T-helper 2 cell treated with Interferon-gamma antibody and Interleukin-4, amounts not matched to agents 5 μg/mL and 100 μg/mL, for 36 hours (primary cell): ENCODE data around the gene TBCK.

ENCODE experiments used
- DNase-seq: peaks from one replicate; pipeline ENCODE4 v3.0.0; 2021; ENCODE audit warnings: low spot score
- H3K27ac Mint-ChIP-seq: one replicate; pipeline ENCODE4 v1.8.0; 2021; ENCODE audit warnings: mild to moderate bottlenecking, mixed read lengths
- H3K27me3 Mint-ChIP-seq: one replicate; pipeline ENCODE4 v1.8.0; 2021; ENCODE audit warnings: low read depth, mixed read lengths
- H3K36me3 Mint-ChIP-seq: one replicate; pipeline ENCODE4 v1.8.0; 2021; ENCODE audit warnings: low read depth, mixed read lengths
- H3K4me1 Mint-ChIP-seq: one replicate; pipeline ENCODE4 v1.8.0; 2021; ENCODE audit warnings: low read depth, mixed read lengths
- H3K4me3 Mint-ChIP-seq: one replicate; pipeline ENCODE4 v1.8.0; 2022; ENCODE audit warnings: mild to moderate bottlenecking, moderate library complexity, mixed read lengths
- H3K9me3 Mint-ChIP-seq: one replicate; pipeline ENCODE4 v1.8.0; 2021; ENCODE audit warnings: mixed read lengths

The TBCK gene

GRCh38 chr4:106314960-106315359 is 1.0 kb downstream of the TBCK start:
- H3K27me3 Mint-ChIP-seq, result no peaks in the 10 kb centered on the region
- peaks cover 3% of the 10 kb centered on the region for H3K36me3 Mint-ChIP-seq
- peaks cover 25% of the 10 kb centered on the region for H3K4me1 Mint-ChIP-seq
- no peaks in the 10 kb centered on the region for H3K9me3 Mint-ChIP-seq
- no peak overlapping the region for H3K27ac Mint-ChIP-seq
- no peak for DNase-seq
- no peak overlapping the region for H3K4me3 Mint-ChIP-seq

DNA sequence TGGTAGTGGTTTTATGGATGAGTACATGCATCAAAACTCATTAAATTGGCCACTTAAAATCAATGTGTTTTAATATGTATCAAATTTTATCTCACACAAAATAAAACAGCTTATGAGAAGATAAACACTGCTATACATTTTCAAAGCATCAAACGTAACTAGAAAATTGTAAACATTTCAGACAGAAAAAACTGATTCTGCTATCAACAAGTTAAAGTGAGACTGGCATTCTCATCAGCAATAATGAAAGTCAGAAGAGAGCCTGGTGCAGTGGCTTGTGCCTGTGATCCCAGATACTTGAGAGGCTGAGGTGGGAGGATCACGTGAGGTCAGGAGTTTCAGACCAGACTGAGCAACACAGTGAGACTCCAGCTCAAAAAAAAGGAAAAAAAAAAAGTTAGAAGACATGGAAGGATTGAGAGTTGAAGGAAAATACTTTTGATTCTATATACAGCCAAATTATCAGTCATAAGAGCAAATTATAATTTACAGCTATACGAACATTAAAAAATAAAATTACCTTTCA is 2.9 kb downstream of the TBCK start:
- Mint-ChIP-seq H3K27me3 (no peaks in the 10 kb centered on the region), H3K27ac (no peak overlapping the region), H3K36me3 (peaks cover 4% of the 10 kb centered on the region), H3K4me3 (no peak overlapping the region), H3K4me1 (peaks cover 13% of the 10 kb centered on the region), H3K9me3 (no peaks in the 10 kb centered on the region)
- DNase-seq, result no peak

DNA sequence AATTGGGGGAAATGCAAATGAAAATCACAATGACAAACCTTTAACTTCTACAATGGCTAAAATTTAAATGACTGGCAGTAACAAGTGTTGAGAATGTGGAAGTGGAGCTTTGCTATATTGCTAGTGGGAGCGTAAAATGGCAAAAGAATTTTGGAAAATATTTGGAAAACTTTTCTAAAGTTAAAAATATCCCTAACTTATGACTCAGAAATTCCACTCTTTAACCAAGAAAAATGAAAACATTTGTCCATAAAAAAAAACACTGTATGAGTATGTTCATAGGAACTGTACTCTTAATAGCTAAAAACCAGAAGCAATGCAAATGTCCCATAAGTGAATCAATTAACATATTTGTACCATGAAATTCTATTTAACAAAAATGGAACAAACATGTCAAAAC is 3.6 kb downstream of the TBCK start:
- no peak for DNase-seq
- no peaks in the 10 kb centered on the region for H3K9me3 Mint-ChIP-seq
- H3K4me1 Mint-ChIP-seq, result peaks cover 13% of the 10 kb centered on the region
- H3K27me3 Mint-ChIP-seq, result no peaks in the 10 kb centered on the region
- H3K27ac Mint-ChIP-seq, result no peak overlapping the region
- peaks cover 3% of the 10 kb centered on the region for H3K36me3 Mint-ChIP-seq
- no peak overlapping the region for H3K4me3 Mint-ChIP-seq

DNA sequence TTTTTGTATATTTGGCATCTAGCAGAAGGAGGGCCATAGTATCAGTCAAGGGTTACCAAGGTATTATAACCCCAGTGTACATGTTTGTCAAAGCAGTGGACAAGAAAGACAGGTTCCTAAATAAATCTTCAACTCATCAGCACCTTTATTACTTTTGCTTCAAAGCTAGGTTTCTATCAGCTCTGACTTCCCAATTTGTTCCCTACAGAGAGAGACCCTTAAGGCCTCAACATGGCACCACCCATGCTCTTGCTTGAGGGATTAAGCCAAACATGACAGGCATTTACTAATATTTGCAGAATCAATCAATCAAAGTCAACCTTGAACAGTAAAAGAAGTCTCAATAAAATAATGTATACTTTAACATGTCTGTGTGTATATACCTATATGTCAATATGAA is 9.4 kb downstream of the TBCK start:
- Mint-ChIP-seq H3K9me3 (no peaks in the 10 kb centered on the region), H3K27me3 (no peaks in the 10 kb centered on the region), H3K36me3 (peaks cover 9% of the 10 kb centered on the region), H3K27ac (no peak overlapping the region), H3K4me3 (no peak overlapping the region), H3K4me1 (peaks cover 5% of the 10 kb centered on the region)
- no peak for DNase-seq

- H3K4me3 Mint-ChIP-seq, result no peak overlapping the region
- H3K4me1 Mint-ChIP-seq, result peaks cover 5% of the 10 kb centered on the region
- H3K27me3 Mint-ChIP-seq, result no peaks in the 10 kb centered on the region
- H3K36me3 Mint-ChIP-seq, result peaks cover 9% of the 10 kb centered on the region
- H3K9me3 Mint-ChIP-seq, result no peaks in the 10 kb centered on the region
- DNase-seq, result no peak
- H3K27ac Mint-ChIP-seq, result no peak overlapping the region
These were observed 10.5 kb downstream of the TBCK start for GRCh38 chr4:106305435-106306055.

DNA sequence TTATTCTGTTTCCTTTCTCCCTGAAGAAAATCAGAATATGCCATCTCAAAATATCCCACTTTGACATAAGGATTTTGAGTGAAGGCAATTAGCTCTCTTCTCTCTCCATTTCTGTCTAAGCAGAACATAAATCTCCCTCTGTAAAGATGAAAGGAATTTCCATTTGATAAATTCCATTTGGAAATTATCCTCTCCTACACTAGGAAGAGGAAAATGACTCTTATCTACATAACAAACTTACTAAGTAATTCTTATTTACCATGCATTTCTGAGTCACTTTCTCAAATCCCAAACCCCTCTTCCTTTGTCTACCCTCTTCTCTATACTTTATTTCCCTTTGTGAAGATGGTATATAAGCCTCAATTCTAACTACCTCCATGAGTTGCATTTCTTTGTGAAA is 11.4 kb downstream of the TBCK start:
- DNase-seq, result no peak
- no peaks in the 10 kb centered on the region for H3K27me3 Mint-ChIP-seq
- no peak overlapping the region for H3K4me3 Mint-ChIP-seq
- H3K36me3 Mint-ChIP-seq, result peaks cover 14% of the 10 kb centered on the region
- no peak overlapping the region for H3K27ac Mint-ChIP-seq
- no peaks in the 10 kb centered on the region for H3K9me3 Mint-ChIP-seq
- H3K4me1 Mint-ChIP-seq, result peaks cover 5% of the 10 kb centered on the region

DNA sequence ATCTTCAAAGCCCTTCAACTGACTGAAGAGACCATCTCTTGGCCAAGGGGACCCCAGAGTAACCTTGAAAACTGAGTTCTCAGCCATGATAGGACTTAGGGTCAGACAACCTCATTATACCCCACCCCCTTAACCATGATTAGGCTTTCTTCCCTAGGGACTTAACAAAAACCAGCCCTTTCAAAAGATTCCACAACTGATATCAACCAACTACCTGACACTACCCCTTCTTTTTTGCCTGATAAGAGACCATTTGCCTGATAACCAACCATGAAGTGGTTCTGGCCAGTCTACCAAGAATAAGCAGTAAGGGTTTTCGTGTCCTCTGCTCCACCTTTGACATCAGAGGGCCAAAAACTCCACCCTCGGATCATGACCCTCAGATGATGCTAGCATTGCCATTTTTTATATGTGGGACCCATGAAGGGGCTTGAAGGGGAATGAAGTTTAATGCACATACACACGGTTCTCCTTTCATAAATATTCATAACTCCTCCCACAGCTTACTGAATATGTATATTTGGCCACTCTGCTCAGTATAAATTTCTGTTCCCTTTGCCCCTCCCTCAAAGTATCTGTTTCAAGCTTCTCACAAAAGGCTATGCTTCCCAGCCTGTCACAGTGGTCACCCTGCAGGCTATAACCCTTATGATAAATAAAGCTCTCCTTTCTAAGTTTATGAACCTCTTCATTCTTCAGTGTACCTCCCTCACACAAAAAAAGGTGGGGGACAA is 12.3 kb downstream of the TBCK start:
- Mint-ChIP-seq H3K4me3 (no peak overlapping the region), H3K9me3 (no peaks in the 10 kb centered on the region), H3K4me1 (peaks cover 5% of the 10 kb centered on the region), H3K27me3 (no peaks in the 10 kb centered on the region), H3K36me3 (peaks cover 14% of the 10 kb centered on the region), H3K27ac (no peak overlapping the region)
- DNase-seq, result no peak

GRCh38 chr4:106302062-106302438 is 14.0 kb downstream of the TBCK start:
- Mint-ChIP-seq H3K4me3 (no peak overlapping the region), H3K9me3 (no peaks in the 10 kb centered on the region), H3K4me1 (peaks cover 7% of the 10 kb centered on the region), H3K36me3 (peaks cover 13% of the 10 kb centered on the region), H3K27ac (no peak overlapping the region), H3K27me3 (no peaks in the 10 kb centered on the region)
- no peak for DNase-seq

DNA sequence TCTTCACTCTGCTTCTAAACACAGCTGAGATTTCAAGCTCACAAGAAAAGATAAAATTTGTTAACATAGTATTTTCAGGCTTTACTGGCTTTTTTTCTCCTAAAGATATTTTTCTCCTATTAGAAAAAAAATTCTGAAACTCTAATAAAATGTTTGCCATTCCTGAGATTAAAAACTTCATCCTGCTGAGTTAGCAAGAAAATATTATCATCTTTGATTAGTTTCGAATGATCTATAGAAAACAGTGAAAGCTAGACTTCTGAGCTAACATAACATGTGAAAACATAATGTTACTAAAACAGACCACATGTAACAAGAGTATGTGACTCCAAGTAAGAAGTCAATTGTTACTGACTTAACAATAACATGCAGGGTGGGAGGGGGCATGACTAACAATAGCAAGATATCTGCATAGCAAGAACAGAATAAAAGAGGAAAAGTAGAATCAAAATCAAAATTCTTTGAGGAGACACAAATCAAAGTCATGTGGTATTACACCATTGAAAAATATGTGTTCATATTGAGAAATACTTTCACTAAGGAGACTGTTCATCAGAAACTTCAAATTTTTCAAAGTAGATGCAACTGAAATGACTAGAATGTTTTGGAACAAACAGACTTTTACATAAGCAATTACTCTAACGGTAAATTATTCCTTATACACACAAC is 14.5 kb downstream of the TBCK start:
- H3K27me3 Mint-ChIP-seq, result no peaks in the 10 kb centered on the region
- no peak overlapping the region for H3K4me3 Mint-ChIP-seq
- peaks cover 11% of the 10 kb centered on the region for H3K36me3 Mint-ChIP-seq
- H3K27ac Mint-ChIP-seq, result no peak overlapping the region
- H3K4me1 Mint-ChIP-seq, result peaks cover 7% of the 10 kb centered on the region
- H3K9me3 Mint-ChIP-seq, result no peaks in the 10 kb centered on the region
- DNase-seq, result no peak

DNA sequence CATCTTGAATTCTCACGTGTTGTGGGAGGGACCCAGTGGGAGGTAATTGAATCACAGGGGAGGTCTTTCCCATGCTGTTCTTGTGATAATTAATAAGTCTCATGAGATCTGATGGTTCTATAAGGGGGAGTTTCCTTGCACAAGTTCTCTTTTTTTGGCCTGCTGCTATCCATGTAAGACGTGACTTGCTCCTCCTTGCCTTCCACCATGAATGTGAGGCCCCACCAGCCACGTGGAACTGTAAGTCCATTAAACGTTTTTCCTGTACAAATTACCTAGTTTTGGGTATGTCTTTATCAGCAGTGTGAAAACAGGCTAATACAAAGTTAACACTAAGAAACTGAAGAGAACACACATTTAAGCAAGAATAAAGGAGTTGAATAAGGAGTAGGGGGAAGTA is 16.0 kb downstream of the TBCK start:
- Mint-ChIP-seq H3K27ac (no peak overlapping the region), H3K4me1 (peaks cover 10% of the 10 kb centered on the region), H3K36me3 (peaks cover 12% of the 10 kb centered on the region), H3K4me3 (no peak overlapping the region), H3K27me3 (no peaks in the 10 kb centered on the region), H3K9me3 (no peaks in the 10 kb centered on the region)
- DNase-seq, result no peak

DNA sequence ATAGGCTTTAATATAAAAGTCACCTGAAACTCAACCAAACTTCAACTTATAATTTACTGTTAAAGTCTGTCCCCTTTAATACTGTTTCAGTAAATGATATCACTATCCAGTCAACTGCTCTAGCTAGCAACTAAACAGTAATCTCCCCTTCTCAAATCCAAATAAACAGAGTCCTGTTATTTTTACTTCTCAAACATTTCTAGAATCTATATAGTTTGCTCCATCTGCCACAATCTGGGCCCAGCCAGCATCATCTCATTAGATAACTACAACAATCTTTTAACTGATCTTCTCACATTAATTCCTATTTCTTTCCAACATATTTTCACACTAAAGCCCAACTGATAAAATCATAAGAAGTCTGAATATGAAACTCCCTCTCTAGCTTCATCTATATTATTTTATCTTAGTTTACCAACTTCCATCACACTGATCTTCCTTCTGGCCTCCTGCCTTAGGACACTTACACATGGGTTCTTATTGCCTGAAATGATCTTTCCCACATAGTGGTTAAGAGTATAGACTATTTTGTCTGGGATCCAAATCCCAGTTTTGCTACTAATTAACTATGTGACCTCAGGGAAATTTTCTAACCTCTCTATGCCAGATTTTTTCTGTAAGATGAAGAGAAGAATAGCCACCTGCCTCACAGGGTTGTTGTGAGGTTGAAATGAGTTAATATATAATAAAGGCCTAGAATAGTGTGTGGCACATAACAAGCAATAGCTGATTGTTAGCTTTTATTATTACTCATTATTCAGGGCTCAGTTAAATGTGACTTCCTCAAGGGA is 18.6 kb downstream of the TBCK start:
- Mint-ChIP-seq H3K4me3 (no peak overlapping the region), H3K27ac (no peak overlapping the region), H3K36me3 (peaks cover 15% of the 10 kb centered on the region), H3K9me3 (no peaks in the 10 kb centered on the region), H3K27me3 (no peaks in the 10 kb centered on the region), H3K4me1 (peaks cover 5% of the 10 kb centered on the region)
- DNase-seq, result no peak

DNA sequence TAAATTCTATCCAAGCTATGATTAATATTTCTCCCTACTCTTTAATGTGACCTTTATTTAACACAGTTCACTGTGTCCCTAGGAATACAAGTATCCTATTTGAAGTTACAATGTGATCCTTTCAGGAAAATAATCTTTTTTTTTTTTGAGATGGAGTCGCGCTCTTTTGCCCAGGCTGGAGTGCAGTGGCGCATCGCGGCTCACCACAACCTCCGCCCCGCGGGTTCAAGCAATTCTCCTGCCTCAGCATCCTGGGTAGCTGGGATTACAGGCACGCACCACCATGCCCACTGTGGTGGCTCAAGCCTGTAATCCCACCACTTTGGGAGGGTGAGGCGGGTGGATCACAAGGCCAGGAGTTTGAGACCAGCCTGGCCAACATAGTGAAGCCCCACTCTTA is 21.9 kb downstream of the TBCK start:
- peaks cover 5% of the 10 kb centered on the region for H3K4me1 Mint-ChIP-seq
- H3K27ac Mint-ChIP-seq, result no peak overlapping the region
- peaks cover 11% of the 10 kb centered on the region for H3K36me3 Mint-ChIP-seq
- no peaks in the 10 kb centered on the region for H3K9me3 Mint-ChIP-seq
- no peak for DNase-seq
- H3K27me3 Mint-ChIP-seq, result no peaks in the 10 kb centered on the region
- no peak overlapping the region for H3K4me3 Mint-ChIP-seq

DNA sequence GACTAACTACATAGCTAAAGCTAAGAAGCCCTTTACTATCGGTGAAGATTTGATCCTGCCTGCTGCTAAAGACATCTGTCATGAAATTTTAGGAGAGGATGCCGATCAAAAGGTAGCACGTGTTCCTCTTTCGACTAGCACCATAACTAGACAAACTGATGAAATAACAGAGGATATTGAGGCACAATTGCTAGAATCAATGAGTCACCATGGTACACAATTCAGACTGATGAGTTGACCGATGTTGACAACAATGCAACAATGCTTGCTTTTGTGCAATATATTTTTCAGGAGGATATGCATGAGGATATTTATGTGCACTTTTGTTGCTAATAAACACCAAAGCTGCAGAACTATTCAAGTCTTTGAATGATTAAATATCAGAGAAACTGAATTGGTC is 24.3 kb downstream of the TBCK start:
- Mint-ChIP-seq H3K27ac (no peak overlapping the region), H3K27me3 (no peaks in the 10 kb centered on the region), H3K36me3 (peaks cover 10% of the 10 kb centered on the region), H3K4me3 (no peak overlapping the region), H3K9me3 (no peaks in the 10 kb centered on the region), H3K4me1 (peaks cover 3% of the 10 kb centered on the region)
- DNase-seq, result no peak

GRCh38 chr4:106289737-106290136 is 26.3 kb downstream of the TBCK start:
- Mint-ChIP-seq H3K9me3 (no peaks in the 10 kb centered on the region), H3K27ac (no peak overlapping the region), H3K4me1 (no peaks in the 10 kb centered on the region), H3K4me3 (no peak overlapping the region), H3K36me3 (peaks cover 3% of the 10 kb centered on the region), H3K27me3 (no peaks in the 10 kb centered on the region)
- no peak for DNase-seq
